A549 treated with CpdA at 1 μM for 4 hours (cell line): ENCODE measurements around the gene CHD2. TPM values are rescaled to one million over a fixed set of nuclear protein-coding genes. Genes with fewer than 3 reads are reported as not detected.

Source experiments
- total RNA-seq: library from RNA; stranded (reverse); fragments of 200-300 nt; extraction: Qiagen RNA extraction; gene quantifications from 5 replicates; pipeline ENCODE4 v1.2.3, GENCODE V29; 2022; ENCODE audit warnings: low read depth

The CHD2 gene
- total RNA-seq, result 27.5 to 35.0 TPM (median 29.2 TPM) in 5 replicates

GRCh38 chr15:92899948-92900730 lies at the start of gene CHD2:
Gene CHD2 (plus strand): TSS chr15:92900324. CDS start chr15:92901238, 914 bp downstream.

Other genes starting within 250 kb of the CHD2 start
- 8.1 to 13.5 TPM (median 9.9 TPM) in 5 replicates for gene FAM174B, start 244.5 kb upstream of the CHD2 start, total RNA-seq
- gene RGMA, start 188.9 kb downstream of the CHD2 start, total RNA-seq, result 0.16 to 0.31 TPM (median 0.18 TPM) in 5 replicates